Upper lobe of left lung (tissue), 6 donors: ENCODE measurements around the gene RYR1. TPM values are rescaled to one million over a fixed set of nuclear protein-coding genes. Genes with fewer than 3 reads are reported as not detected.

Source experiments
- ATAC-seq, 2 donors: fragments of 200-7000 bp; cut with Tn5 transposase; one replicate each; pipeline ENCODE4 v1.9.1; 2022; ENCODE audit warnings: mild to moderate bottlenecking in 2 of 2, moderate library complexity in 2 of 2; ENCODE audit not compliant: low FRiP score in 2 of 2
- DNase-seq, 2 donors: peaks; one replicate each; pipeline ENCODE4 v3.0.0-alpha.2; 2019 to 2020
- H3K27ac ChIP-seq, 4 donors: fragments of 200-600 bp; sonication (generic); one replicate each; pipeline ENCODE4 v1.5.1; 2016 to 2019
- H3K27me3 ChIP-seq, 4 donors: fragments of 200-600 bp; sonication (generic); one replicate each; pipeline ENCODE4 v1.5.1; 2017 to 2019
- H3K36me3 ChIP-seq, 4 donors: fragments of 200-600 bp; sonication (generic); one replicate each; pipeline ENCODE4 v1.5.1; 2016 to 2019
- H3K4me1 ChIP-seq, 4 donors: fragments of 200-600 bp; sonication (generic); one replicate each; pipeline ENCODE4 v1.5.1; 2018 to 2019
- H3K4me3 ChIP-seq, 4 donors: fragments of 200-600 bp; sonication (generic); one replicate each; pipeline ENCODE4 v1.5.1; 2017 to 2019; ENCODE audit warnings: mild to moderate bottlenecking in 2 of 4, moderate library complexity in 1 of 4
- H3K9me3 ChIP-seq, 4 donors: fragments of 200-600 bp; sonication (generic); one replicate each; pipeline ENCODE4 v1.5.1; 2018 to 2019
- EP300 ChIP-seq, 4 donors: sonication (generic); formaldehyde crosslinking; IDR thresholded peaks; one replicate each; pipeline ENCODE4 v1.5.1; 2017; ENCODE audit warnings: antibody characterized with exemption in 4 of 4, control low read depth in 2 of 4
- POLR2A ChIP-seq, 4 donors: fragments of 450-650 bp; IDR thresholded peaks; one replicate each; pipeline ENCODE4 v1.5.1; 2016 to 2017; ENCODE audit warnings: antibody characterized with exemption in 4 of 4, mild to moderate bottlenecking in 2 of 4
- POLR2AphosphoS5 ChIP-seq, 2 donors: sonication (generic); formaldehyde crosslinking; IDR thresholded peaks; one replicate each; pipeline ENCODE4 v1.5.1; 2017; ENCODE audit warnings: antibody characterized with exemption in 2 of 2
- WGBS, 2 donors: methylation state at CpG; one replicate each; pipeline ENCODE4 v1.1.5; 2017 to 2018; 5-methylcytosine and 5-hydroxymethylcytosine counted together
- total RNA-seq, 6 donors: library from RNA; depleted of rRNA in 4 of 6; stranded (reverse); fragments of >200 nt in 4 of 6; gene quantifications; one replicate each; pipeline versions ENCODE4 v1.1.0 to v1.2.1, GENCODE V29; 2016 to 2021
- TF ChIP-seq, protein P1 (sequence below), 6 experiments: fragments of 450-650 bp in 4 of 6; fragments of 200-600 bp in 2 of 6; sonication (generic) in 2 of 6; IDR thresholded peaks; one replicate each; pipeline ENCODE4 v1.5.1; 2016 to 2019; ENCODE audit warnings: antibody characterized with exemption in 6 of 6
- donor health status: DM: no; HTN: no; CAD: no; lungs with moderate emphysema.
- donor health status: DM: no; HTN: yes; CAD: no; lungs with severe emphysema.

The RYR1 gene
- total RNA-seq, 6 donors from 2014 or later = 1.1 to 22.0 (median 5.5) TPM

DNA sequence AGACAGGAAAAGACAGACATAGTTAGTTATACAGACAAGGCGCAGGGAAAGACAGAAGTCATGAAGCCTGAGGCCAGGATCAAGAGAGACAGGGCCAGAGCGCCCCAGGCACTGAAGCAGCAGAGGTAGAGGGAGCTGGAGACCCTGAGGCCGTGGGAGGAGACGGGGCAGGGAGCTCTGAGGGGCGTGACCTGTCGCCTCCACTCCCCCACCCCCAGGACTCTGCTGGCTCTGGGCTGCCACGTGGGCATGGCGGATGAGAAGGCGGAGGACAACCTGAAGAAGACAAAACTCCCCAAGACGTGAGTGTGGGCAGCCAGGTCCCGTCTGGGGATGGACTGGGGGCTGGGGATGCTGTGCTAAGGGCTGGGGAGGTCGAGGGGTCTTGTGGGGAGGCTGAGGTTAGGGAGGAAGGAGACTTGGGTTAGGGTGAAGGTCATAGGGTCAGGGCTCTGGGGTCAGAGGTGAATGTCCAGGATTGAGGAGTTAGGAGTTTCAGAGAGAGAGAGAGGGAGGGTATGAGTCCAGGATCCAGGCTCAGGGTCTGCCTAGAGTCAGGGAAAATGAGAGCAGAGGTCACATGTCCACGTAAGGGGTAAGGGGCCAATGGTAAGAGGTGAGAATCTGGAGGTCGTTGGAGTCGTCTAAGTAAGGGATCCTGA, 31.1 kb downstream of the RYR1 start:
- H3K4me1 ChIP-seq = no peaks in the 10 kb centered on the region
- H3K9me3 ChIP-seq = no peaks in the 10 kb centered on the region
- H3K27ac ChIP-seq = no peak overlapping the region
- ATAC-seq (no peak), DNase-seq (no peak)
- WGBS, 2 donors = 60 to 69% methylated on average over 13 to 15 of the region's 15 CpGs
- no peaks in the 10 kb centered on the region for H3K36me3 ChIP-seq
- TF ChIP-seq, protein P1, sequence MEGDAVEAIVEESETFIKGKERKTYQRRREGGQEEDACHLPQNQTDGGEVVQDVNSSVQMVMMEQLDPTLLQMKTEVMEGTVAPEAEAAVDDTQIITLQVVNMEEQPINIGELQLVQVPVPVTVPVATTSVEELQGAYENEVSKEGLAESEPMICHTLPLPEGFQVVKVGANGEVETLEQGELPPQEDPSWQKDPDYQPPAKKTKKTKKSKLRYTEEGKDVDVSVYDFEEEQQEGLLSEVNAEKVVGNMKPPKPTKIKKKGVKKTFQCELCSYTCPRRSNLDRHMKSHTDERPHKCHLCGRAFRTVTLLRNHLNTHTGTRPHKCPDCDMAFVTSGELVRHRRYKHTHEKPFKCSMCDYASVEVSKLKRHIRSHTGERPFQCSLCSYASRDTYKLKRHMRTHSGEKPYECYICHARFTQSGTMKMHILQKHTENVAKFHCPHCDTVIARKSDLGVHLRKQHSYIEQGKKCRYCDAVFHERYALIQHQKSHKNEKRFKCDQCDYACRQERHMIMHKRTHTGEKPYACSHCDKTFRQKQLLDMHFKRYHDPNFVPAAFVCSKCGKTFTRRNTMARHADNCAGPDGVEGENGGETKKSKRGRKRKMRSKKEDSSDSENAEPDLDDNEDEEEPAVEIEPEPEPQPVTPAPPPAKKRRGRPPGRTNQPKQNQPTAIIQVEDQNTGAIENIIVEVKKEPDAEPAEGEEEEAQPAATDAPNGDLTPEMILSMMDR (IDR thresholded peaks at IDR 0.05) = no peak
- TF ChIP-seq POLR2AphosphoS5 (IDR thresholded peaks at IDR 0.05) (no peak), POLR2A (IDR thresholded peaks at IDR 0.05) (no peak), EP300 (IDR thresholded peaks at IDR 0.05) (no peak)
- no peaks in the 10 kb centered on the region for H3K27me3 ChIP-seq
- no peak overlapping the region for H3K4me3 ChIP-seq

DNA sequence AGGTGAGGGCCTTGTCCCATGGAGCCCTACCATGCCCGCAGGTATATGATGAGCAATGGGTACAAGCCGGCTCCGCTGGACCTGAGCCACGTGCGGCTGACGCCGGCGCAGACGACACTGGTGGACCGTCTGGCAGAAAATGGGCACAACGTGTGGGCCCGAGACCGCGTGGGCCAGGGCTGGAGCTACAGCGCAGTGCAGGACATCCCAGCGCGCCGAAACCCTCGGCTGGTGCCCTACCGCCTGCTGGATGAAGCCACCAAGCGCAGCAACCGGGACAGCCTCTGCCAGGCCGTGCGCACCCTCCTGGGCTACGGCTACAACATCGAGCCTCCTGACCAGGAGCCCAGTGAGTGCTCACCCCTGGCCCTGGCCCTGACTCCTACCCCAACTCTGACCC, 32.6 kb downstream of the RYR1 start:
- TF ChIP-seq POLR2A (IDR thresholded peaks at IDR 0.05) (no peak), POLR2AphosphoS5 (IDR thresholded peaks at IDR 0.05) (no peak), EP300 (IDR thresholded peaks at IDR 0.05) (no peak)
- TF ChIP-seq, protein P1 (IDR thresholded peaks at IDR 0.05) = no peak
- Histone ChIP-seq H3K4me1 (no peaks in the 10 kb centered on the region), H3K27me3 (no peaks in the 10 kb centered on the region), H3K9me3 (no peaks in the 10 kb centered on the region), H3K27ac (no peak overlapping the region), H3K36me3 (no peaks in the 10 kb centered on the region), H3K4me3 (no peak overlapping the region)
- ATAC-seq (no peak), DNase-seq (peak in 1 of 2 donors; percentile 82)
- whole genome bisulfite sequencing, 2 donors = 92 to 93% methylated on average over 21 to 26 of the region's 26 CpGs

DNA sequence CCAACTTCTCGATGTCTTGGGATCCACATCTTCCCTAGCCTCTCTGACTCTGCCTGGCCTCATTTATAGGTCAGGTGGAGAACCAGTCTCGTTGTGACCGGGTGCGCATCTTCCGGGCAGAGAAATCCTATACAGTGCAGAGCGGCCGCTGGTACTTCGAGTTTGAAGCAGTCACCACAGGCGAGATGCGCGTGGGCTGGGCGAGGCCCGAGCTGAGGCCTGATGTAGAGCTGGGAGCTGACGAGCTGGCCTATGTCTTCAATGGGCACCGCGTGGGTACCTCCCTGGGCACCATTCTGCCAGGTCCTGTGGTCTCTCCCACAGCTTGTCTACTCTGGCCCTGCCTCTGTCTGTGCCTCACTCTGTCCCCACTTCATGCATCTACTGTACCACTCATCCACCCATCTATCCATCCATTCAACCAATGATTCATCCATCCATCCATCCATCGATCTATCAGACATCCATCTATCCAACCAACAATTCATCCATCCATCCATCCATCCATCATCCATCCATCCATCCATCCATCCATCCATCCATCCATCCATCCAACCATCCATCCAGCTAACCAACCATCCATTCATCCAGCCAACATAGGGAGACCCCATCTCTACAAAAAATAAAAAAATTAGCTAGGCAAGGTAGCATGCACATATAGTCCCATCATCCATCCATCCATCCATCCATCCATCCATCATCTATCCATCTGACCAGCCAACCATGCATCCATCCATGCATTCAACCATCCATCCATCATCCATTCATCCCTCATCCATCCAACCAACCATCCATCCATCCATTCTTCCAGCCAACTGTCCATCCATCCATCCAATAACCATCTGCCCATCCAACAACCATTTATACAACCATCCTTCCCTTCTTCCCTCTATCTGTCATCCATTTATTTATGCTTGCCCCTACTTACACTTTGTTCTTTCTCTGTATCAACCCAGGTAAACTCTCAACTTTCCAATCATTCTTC, 34.3 kb downstream of the RYR1 start:
- ATAC-seq (no peak), DNase-seq (peak in 1 of 2 donors; percentile 76)
- Histone ChIP-seq H3K4me3 (no peak overlapping the region), H3K27me3 (no peaks in the 10 kb centered on the region), H3K9me3 (no peaks in the 10 kb centered on the region), H3K4me1 (no peaks in the 10 kb centered on the region), H3K36me3 (no peaks in the 10 kb centered on the region), H3K27ac (no peak overlapping the region)
- TF ChIP-seq, protein P1 (IDR thresholded peaks at IDR 0.05) = no peak
- WGBS, 2 donors = 91 to 95% methylated on average over 17 of the region's 17 CpGs

DNA sequence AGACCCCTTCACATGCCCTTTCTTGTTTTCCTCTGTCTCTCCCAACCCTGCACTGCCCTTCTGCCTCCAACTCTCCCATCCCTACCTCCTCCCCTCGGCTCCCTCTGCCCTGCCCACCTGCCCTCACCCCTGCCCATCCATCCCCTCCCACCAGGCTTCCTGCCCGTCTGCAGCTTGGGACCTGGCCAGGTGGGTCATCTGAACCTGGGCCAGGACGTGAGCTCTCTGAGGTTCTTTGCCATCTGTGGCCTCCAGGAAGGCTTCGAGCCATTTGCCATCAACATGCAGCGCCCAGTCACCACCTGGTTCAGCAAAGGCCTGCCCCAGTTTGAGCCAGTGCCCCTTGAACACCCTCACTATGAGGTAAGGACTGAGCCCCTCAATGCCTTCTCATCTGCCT, 35.7 kb downstream of the RYR1 start:
- H3K4me3 ChIP-seq = no peak overlapping the region
- TF ChIP-seq EP300 (IDR thresholded peaks at IDR 0.05) = no peak
- no peak for TF ChIP-seq POLR2AphosphoS5 (IDR thresholded peaks at IDR 0.05)
- TF ChIP-seq POLR2A (IDR thresholded peaks at IDR 0.05) = no peak
- TF ChIP-seq, protein P1 (IDR thresholded peaks at IDR 0.05) = no peak
- H3K27me3 ChIP-seq = no peaks in the 10 kb centered on the region
- no peak overlapping the region for H3K27ac ChIP-seq
- WGBS, 2 donors = 72 to 76% methylated on average over 5 of the region's 5 CpGs
- H3K36me3 ChIP-seq = no peaks in the 10 kb centered on the region
- no peaks in the 10 kb centered on the region for H3K9me3 ChIP-seq
- no peak for DNase-seq
- no peak for ATAC-seq
- H3K4me1 ChIP-seq = no peaks in the 10 kb centered on the region
